Keratinocyte (primary cell): ENCODE data around the gene CDK12. TPM values are rescaled to one million over a fixed set of nuclear protein-coding genes. Genes with fewer than 3 reads are reported as not detected.

ENCODE experiments used
- DNase-seq: peaks from one replicate; pipeline ENCODE4 v3.0.0-alpha.2; 2011; ENCODE audit warnings: low read depth, missing footprints, low spot score
- FAIRE-seq: peaks from 2 replicates; lab custom pipeline; 2011; peaks lifted over from hg19 to GRCh38; lab: Jason Lieb, UNC
- H2AFZ ChIP-seq: 2 replicates; pipeline ENCODE4 v1.6.0; 2012; ENCODE audit warnings: low read length, control low read depth, inconsistent platforms; ENCODE audit not compliant: control insufficient read depth
- H3K27ac ChIP-seq: 2 replicates; pipeline ENCODE4 v1.5.1; 2011; ENCODE audit warnings: low read length; ENCODE audit not compliant: control insufficient read depth, insufficient read depth
- H3K27me3 ChIP-seq: 3 replicates; pipeline ENCODE4 v1.6.0; 2011; ENCODE audit warnings: low read length; ENCODE audit not compliant: control insufficient read depth, insufficient read depth; ENCODE audit errors: extremely low read depth
- H3K36me3 ChIP-seq, 2 experiments: 2 replicates in 1 of 2; 3 replicates in 1 of 2; pipeline ENCODE4 v1.5.1; 2011; ENCODE audit warnings: low read length in 2 of 2, mild to moderate bottlenecking in 1 of 2; ENCODE audit not compliant: control insufficient read depth in 2 of 2, insufficient read depth in 2 of 2; ENCODE audit errors: extremely low read depth in 1 of 2
- H3K4me1 ChIP-seq: 3 replicates; pipeline ENCODE4 v1.5.1; 2011; ENCODE audit warnings: low read length; ENCODE audit not compliant: control insufficient read depth, insufficient read depth; ENCODE audit errors: extremely low read depth
- H3K4me2 ChIP-seq: 3 replicates; pipeline ENCODE4 v1.6.0; 2011; ENCODE audit warnings: low read depth, low read length; ENCODE audit not compliant: control insufficient read depth, insufficient read depth; ENCODE audit errors: extremely low read depth
- H3K4me3 ChIP-seq, 3 experiments: fragments of 200-600 bp in 1 of 3; sonication (generic) in 1 of 3; 2 replicates in 2 of 3; 3 replicates in 1 of 3; pipeline ENCODE4 v1.5.1; 2011 to 2016; ENCODE audit warnings: low read length in 3 of 3, mild to moderate bottlenecking in 3 of 3, control low read depth in 2 of 3, inconsistent platforms in 1 of 3, low read depth in 1 of 3, mixed read lengths in 1 of 3, mixed run types in 1 of 3, moderate library complexity in 1 of 3; ENCODE audit not compliant: control insufficient read depth in 2 of 3, insufficient read depth in 2 of 3; ENCODE audit errors: extremely low read depth in 1 of 3
- H3K79me2 ChIP-seq: 2 replicates; pipeline ENCODE4 v1.6.0; 2012; ENCODE audit warnings: low read length; ENCODE audit not compliant: control insufficient read depth, insufficient read depth
- H3K9ac ChIP-seq: 3 replicates; pipeline ENCODE4 v1.6.0; 2011; ENCODE audit warnings: low read length; ENCODE audit not compliant: control insufficient read depth, insufficient read depth; ENCODE audit errors: extremely low read depth
- H3K9me1 ChIP-seq: 3 replicates; pipeline ENCODE4 v1.6.0; 2011; ENCODE audit warnings: low read length; ENCODE audit not compliant: control insufficient read depth, insufficient read depth; ENCODE audit errors: extremely low read depth
- H3K9me3 ChIP-seq: 2 replicates; pipeline ENCODE4 v1.5.1; 2012; ENCODE audit warnings: low read depth, low read length; ENCODE audit not compliant: control insufficient read depth
- H4K20me1 ChIP-seq: 3 replicates; pipeline ENCODE4 v1.6.0; 2011; ENCODE audit warnings: low read length; ENCODE audit not compliant: control insufficient read depth, insufficient read depth; ENCODE audit errors: extremely low read depth
- EZH2 ChIP-seq: IDR thresholded peaks from one replicate; pipeline ENCODE4 v1.6.1; 2012; ENCODE audit warnings: inconsistent platforms, mild to moderate bottlenecking, low read length, moderate library complexity
- dilution Hi-C: fragments of 300-500 bp; cut with MboI; formaldehyde crosslinking; loops from one replicate; pipeline ENCODE4 v1.7.0; 2020; ENCODE audit warnings: low sequenced_read_pairs; ENCODE audit not compliant: extremely low pct_ligation_motif_present
- polyA plus RNA-seq, 5 experiments: library from polyadenylated mRNA; depleted of rRNA in 3 of 5; stranded (reverse) in 3 of 5; stranded (forward) in 1 of 5; unstranded in 1 of 5; fragments of >200 nt; gene quantifications; 1 replicate in 1 of 5; 2 replicates in 3 of 5; 3 replicates in 1 of 5; pipeline versions ENCODE4 v1.2.1 to v1.2.3, GENCODE V29; 2011 to 2012; ENCODE audit warnings: missing spikeins in 2 of 5, low read depth in 1 of 5, low replicate concordance in 1 of 5
- TF ChIP-seq, protein P1 (sequence below), 3 experiments: IDR thresholded peaks in 1 of 3; conservative IDR thresholded peaks in 1 of 3; optimal IDR thresholded peaks in 1 of 3; 2 replicates in 2 of 3; 3 replicates in 1 of 3; pipeline versions ENCODE3 to v1.5.1; 2011; ENCODE audit warnings: low read length in 3 of 3, mild to moderate bottlenecking in 3 of 3, moderate library complexity in 2 of 3, control low read depth in 1 of 3, inconsistent platforms in 1 of 3; ENCODE audit not compliant: insufficient read depth in 2 of 3; ENCODE audit errors: extremely low read depth in 1 of 3

CDK12 gene
- polyA plus RNA-seq, 1 donor (not counting 4 experiments of a cell fraction or from before 2014, with no cell fraction given) = 25.7 TPM

DNA sequence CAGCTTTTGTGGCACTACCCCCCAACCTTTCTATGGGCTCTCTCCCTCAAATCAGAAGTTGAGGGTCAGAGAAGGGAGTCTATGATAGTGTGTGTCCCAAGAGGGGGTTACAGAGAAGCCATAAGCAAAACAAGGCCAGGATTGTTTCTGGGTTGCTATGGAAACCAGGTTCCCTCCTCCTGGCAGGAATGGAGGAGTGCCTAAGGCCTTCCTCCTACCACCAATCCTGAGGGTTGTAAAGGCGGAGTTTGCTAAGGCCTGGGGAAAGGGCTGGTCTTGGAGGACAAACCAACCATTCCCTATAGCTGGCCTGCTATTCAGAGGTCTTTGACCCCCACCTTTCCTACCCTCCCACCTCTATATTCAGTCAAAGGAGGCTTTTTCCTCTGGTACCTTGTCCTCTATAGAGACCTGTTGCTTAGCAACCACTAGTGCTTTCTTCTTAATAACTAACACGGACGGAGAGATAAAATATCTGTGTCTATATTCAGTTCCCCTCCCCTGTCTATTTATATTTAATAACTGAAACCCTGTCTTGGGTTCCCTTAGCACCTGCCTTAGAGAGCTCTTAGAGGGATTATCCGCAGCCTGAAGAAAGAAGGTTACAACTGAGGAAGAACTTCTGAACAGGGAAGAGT, 103.0 kb downstream of the CDK12 start:
- Histone ChIP-seq H3K79me2 (no peaks in the 10 kb centered on the region), H3K4me1 (no peaks in the 10 kb centered on the region), H3K9me3 (no peaks in the 10 kb centered on the region), H3K36me3 (peaks cover 0 to 14% of the 10 kb centered on the region in 2 experiments), H4K20me1 (no peaks in the 10 kb centered on the region), H2AFZ (no peak overlapping the region), H3K27ac (no peak overlapping the region), H3K9ac (no peak overlapping the region), H3K4me3 (no peak overlapping the region), H3K27me3 (no peaks in the 10 kb centered on the region), H3K4me2 (no peak overlapping the region), H3K9me1 (no peaks in the 10 kb centered on the region)
- no peak for FAIRE-seq
- no peak for TF ChIP-seq EZH2
- TF ChIP-seq, protein P1, sequence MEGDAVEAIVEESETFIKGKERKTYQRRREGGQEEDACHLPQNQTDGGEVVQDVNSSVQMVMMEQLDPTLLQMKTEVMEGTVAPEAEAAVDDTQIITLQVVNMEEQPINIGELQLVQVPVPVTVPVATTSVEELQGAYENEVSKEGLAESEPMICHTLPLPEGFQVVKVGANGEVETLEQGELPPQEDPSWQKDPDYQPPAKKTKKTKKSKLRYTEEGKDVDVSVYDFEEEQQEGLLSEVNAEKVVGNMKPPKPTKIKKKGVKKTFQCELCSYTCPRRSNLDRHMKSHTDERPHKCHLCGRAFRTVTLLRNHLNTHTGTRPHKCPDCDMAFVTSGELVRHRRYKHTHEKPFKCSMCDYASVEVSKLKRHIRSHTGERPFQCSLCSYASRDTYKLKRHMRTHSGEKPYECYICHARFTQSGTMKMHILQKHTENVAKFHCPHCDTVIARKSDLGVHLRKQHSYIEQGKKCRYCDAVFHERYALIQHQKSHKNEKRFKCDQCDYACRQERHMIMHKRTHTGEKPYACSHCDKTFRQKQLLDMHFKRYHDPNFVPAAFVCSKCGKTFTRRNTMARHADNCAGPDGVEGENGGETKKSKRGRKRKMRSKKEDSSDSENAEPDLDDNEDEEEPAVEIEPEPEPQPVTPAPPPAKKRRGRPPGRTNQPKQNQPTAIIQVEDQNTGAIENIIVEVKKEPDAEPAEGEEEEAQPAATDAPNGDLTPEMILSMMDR (optimal IDR thresholded peaks at IDR 0.05 in 1 of 3, IDR thresholded peaks at IDR 0.05 in 1 of 3, conservative IDR thresholded peaks at IDR 0.05 in 1 of 3; ENCODE audit: extremely low read depth in 1 of 3, insufficient read depth in 2 of 3, low read length in 3 of 3) = no peak
- DNase-seq = no peak
- dilution Hi-C loops = no loop called here

DNA sequence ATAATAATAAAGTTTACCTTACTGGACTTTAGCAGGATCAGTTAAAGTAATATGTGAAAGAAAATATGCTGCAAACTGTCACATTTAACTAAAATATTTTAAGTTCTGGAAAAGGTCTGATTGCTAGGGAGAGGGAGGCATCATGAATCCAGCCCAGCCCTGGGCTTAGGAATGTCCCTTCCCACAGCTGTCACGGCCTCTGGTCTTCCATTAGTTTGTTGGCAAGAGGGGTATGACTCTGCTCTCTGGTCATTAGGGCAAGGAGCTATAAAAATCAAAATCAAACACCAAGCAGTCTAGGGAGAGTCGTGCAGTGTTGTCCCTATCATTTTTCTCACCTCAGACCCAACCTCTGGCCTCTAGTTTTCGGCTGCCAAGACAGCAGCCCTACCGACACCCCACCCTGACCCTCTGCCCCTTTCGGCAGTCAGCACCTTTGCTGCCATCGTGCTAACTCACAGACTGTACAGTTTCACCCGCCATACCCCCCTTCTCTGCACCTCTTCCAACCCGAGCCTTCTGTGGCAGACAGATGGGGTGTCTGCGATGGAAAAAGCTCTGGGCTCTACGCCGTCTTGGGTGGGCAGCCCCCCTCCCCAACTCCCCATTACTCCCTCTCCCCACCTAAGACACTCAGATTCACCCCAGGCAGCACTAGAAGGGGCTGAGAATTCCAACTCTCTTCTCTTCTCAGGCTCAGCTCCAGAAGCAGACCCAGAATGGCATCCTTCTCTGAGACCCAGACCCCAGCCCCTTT, 105.0 kb downstream of the CDK12 start:
- no peak overlapping the region for H3K9ac ChIP-seq
- FAIRE-seq (no peak), DNase-seq (no peak)
- H3K27me3 ChIP-seq = no peaks in the 10 kb centered on the region
- H3K4me3 ChIP-seq = no peak overlapping the region
- no peaks in the 10 kb centered on the region for H3K4me1 ChIP-seq
- TF ChIP-seq EZH2 = no peak
- TF ChIP-seq, protein P1 (optimal IDR thresholded peaks at IDR 0.05 in 1 of 3, IDR thresholded peaks at IDR 0.05 in 1 of 3, conservative IDR thresholded peaks at IDR 0.05 in 1 of 3; ENCODE audit: extremely low read depth in 1 of 3, insufficient read depth in 2 of 3, low read length in 3 of 3) = no peak
- no peak overlapping the region for H2AFZ ChIP-seq
- H3K9me1 ChIP-seq = no peaks in the 10 kb centered on the region
- H3K79me2 ChIP-seq = no peaks in the 10 kb centered on the region
- peaks cover 0 to 13% of the 10 kb centered on the region in 2 experiments for H3K36me3 ChIP-seq
- H3K4me2 ChIP-seq = no peak overlapping the region
- H4K20me1 ChIP-seq = no peaks in the 10 kb centered on the region
- H3K27ac ChIP-seq = no peak overlapping the region
- dilution Hi-C loops = no loop called here
- H3K9me3 ChIP-seq = peaks cover 3% of the 10 kb centered on the region
